GM10847 (cell line): ENCODE measurements around the gene SLC25A1.

Experiments
- POLR2A ChIP-seq: IDR thresholded peaks from 2 replicates; pipeline ENCODE4 v1.6.1; 2011; ENCODE audit not compliant: insufficient read length; ENCODE audit errors: extremely low read depth

Gene SLC25A1

GRCh38 chr22:19143212-19143611 lies 35.3 kb downstream of the SLC25A1 start:
- TF ChIP-seq POLR2A, result no peak

- no peak for TF ChIP-seq POLR2A
Measured at GRCh38 chr22:19142394-19142793, 36.1 kb downstream of the SLC25A1 start.

- TF ChIP-seq POLR2A, result no peak
Measured at GRCh38 chr22:19139974-19140373, 38.6 kb downstream of the SLC25A1 start.

GRCh38 chr22:19139001-19139356 lies 39.6 kb downstream of the SLC25A1 start:
- no peak for TF ChIP-seq POLR2A

- TF ChIP-seq POLR2A, result no peak
Measured at GRCh38 chr22:19138217-19139000, 40.1 kb downstream of the SLC25A1 start.

GRCh38 chr22:19137384-19138216 lies 40.9 kb downstream of the SLC25A1 start:
- TF ChIP-seq POLR2A, result no peak

GRCh38 chr22:19136915-19137314 lies 41.6 kb downstream of the SLC25A1 start:
- TF ChIP-seq POLR2A, result no peak

GRCh38 chr22:19134874-19135273 lies 43.7 kb downstream of the SLC25A1 start:
- TF ChIP-seq POLR2A, result no peak

GRCh38 chr22:19134176-19134831 lies 44.2 kb downstream of the SLC25A1 start:
- no peak for TF ChIP-seq POLR2A

- no peak for TF ChIP-seq POLR2A
Measured at GRCh38 chr22:19133561-19133960, 45.0 kb downstream of the SLC25A1 start.

GRCh38 chr22:19132693-19133400 lies 45.7 kb downstream of the SLC25A1 start:
- TF ChIP-seq POLR2A, result no peak

- TF ChIP-seq POLR2A, result no peak
Measured at GRCh38 chr22:19132153-19132552, 46.4 kb downstream of the SLC25A1 start.

- no peak for TF ChIP-seq POLR2A
Measured at GRCh38 chr22:19131685-19132015, 46.9 kb downstream of the SLC25A1 start.

GRCh38 chr22:19130959-19131684 lies 47.4 kb downstream of the SLC25A1 start, which contains the start of gene TSSK2:
Gene TSSK2 (plus strand): TSS chr22:19131308. CDS start chr22:19131400, 92 bp downstream.
- TF ChIP-seq POLR2A, result no peak

GRCh38 chr22:19129871-19130270 lies 48.7 kb downstream of the SLC25A1 start:
- no peak for TF ChIP-seq POLR2A
